H9 (cell line): ENCODE measurements around the gene RAPGEF3. TPM values are rescaled to one million over a fixed set of nuclear protein-coding genes. Genes with fewer than 3 reads are reported as not detected.

Source experiments
- DNase-seq: peaks from one replicate; pipeline ENCODE4 v3.0.0-alpha.2; 2017
- H2AFZ ChIP-seq: one replicate; pipeline ENCODE4 v1.6.1; 2013; ENCODE audit warnings: mild to moderate bottlenecking, low read length, control low read depth, moderate library complexity
- H2AK5ac ChIP-seq: 2 replicates; pipeline ENCODE4 v1.6.1; 2013; ENCODE audit warnings: low read length, control low read depth, mixed read lengths; ENCODE audit not compliant: insufficient read length
- H2BK120ac ChIP-seq: one replicate; pipeline ENCODE4 v1.6.1; 2013; ENCODE audit warnings: low read depth, mild to moderate bottlenecking, low read length, control low read depth, inconsistent platforms; ENCODE audit not compliant: poor library complexity, severe bottlenecking
- H2BK12ac ChIP-seq: 2 replicates; pipeline ENCODE4 v1.6.1; 2013; ENCODE audit warnings: low read length, control low read depth, mixed read lengths, low read depth; ENCODE audit not compliant: insufficient read length
- H2BK15ac ChIP-seq: 2 replicates; pipeline ENCODE4 v1.6.1; 2013; ENCODE audit warnings: low read depth, low read length, control low read depth
- H2BK20ac ChIP-seq: one replicate; pipeline ENCODE4 v1.6.1; 2013; ENCODE audit warnings: low read depth, mild to moderate bottlenecking, low read length, control low read depth, inconsistent platforms; ENCODE audit not compliant: poor library complexity, severe bottlenecking
- H2BK5ac ChIP-seq: 2 replicates; pipeline ENCODE4 v1.6.1; 2013; ENCODE audit warnings: low read length, control low read depth, mixed read lengths; ENCODE audit not compliant: insufficient read length
- H3K14ac ChIP-seq: 2 replicates; pipeline ENCODE4 v1.6.1; 2013; ENCODE audit warnings: low read length, control low read depth; ENCODE audit not compliant: insufficient read depth
- H3K18ac ChIP-seq: 2 replicates; pipeline ENCODE4 v1.6.1; 2013; ENCODE audit warnings: low read depth, mild to moderate bottlenecking, mixed read lengths, low read length, control low read depth; ENCODE audit not compliant: insufficient read length
- H3K23ac ChIP-seq: 2 replicates; pipeline ENCODE4 v1.6.1; 2013; ENCODE audit warnings: low read length, control low read depth, mixed read lengths, low read depth; ENCODE audit not compliant: insufficient read length
- H3K23me2 ChIP-seq: 2 replicates; pipeline ENCODE4 v1.6.1; 2013; ENCODE audit warnings: low read depth, mild to moderate bottlenecking, mixed read lengths, low read length, control low read depth; ENCODE audit not compliant: insufficient read length, poor library complexity, severe bottlenecking
- H3K27ac ChIP-seq: 2 replicates; pipeline ENCODE4 v1.5.1; 2013; ENCODE audit warnings: low read length, control low read depth, mixed read lengths, low read depth; ENCODE audit not compliant: insufficient read length
- H3K27me3 ChIP-seq: 2 replicates; pipeline ENCODE4 v1.6.1; 2013; ENCODE audit warnings: low read length, control low read depth, inconsistent platforms; ENCODE audit not compliant: insufficient read depth
- H3K4ac ChIP-seq: 2 replicates; pipeline ENCODE4 v1.6.1; 2013; ENCODE audit warnings: low read depth, mild to moderate bottlenecking, control low read depth, inconsistent platforms, low read length, moderate library complexity
- H3K4me1 ChIP-seq: 2 replicates; pipeline ENCODE4 v1.6.1; 2013; ENCODE audit warnings: low read length, control low read depth, inconsistent platforms; ENCODE audit not compliant: insufficient read depth
- H3K4me2 ChIP-seq: 2 replicates; pipeline ENCODE4 v1.6.1; 2013; ENCODE audit warnings: low read length, control low read depth, mixed read lengths; ENCODE audit not compliant: insufficient read length, insufficient read depth
- H3K56ac ChIP-seq: 2 replicates; pipeline ENCODE4 v1.6.1; 2013; ENCODE audit warnings: low read depth, mild to moderate bottlenecking, mixed read lengths, low read length, control low read depth; ENCODE audit not compliant: insufficient read length
- H3K79me1 ChIP-seq: 2 replicates; pipeline ENCODE4 v1.6.1; 2013; ENCODE audit warnings: low read depth, mild to moderate bottlenecking, moderate library complexity, low read length, control low read depth, inconsistent platforms; ENCODE audit not compliant: insufficient read depth, poor library complexity, severe bottlenecking
- H3K79me2 ChIP-seq: 2 replicates; pipeline ENCODE4 v1.6.1; 2013; ENCODE audit warnings: low read length, control low read depth, inconsistent platforms; ENCODE audit not compliant: insufficient read depth
- H3K9ac ChIP-seq: 2 replicates; pipeline ENCODE4 v1.6.1; 2013; ENCODE audit warnings: low read length, control low read depth, mixed read lengths; ENCODE audit not compliant: insufficient read length; ENCODE audit errors: extremely low read depth
- H3K9me3 ChIP-seq: one replicate; pipeline ENCODE4 v1.6.1; 2013; ENCODE audit warnings: low read depth, low read length, inconsistent platforms; ENCODE audit not compliant: control insufficient read depth
- H3T11ph ChIP-seq: one replicate; pipeline ENCODE4 v1.6.1; 2013; ENCODE audit warnings: mild to moderate bottlenecking, low read length, control low read depth, inconsistent platforms
- H4K20me1 ChIP-seq: one replicate; pipeline ENCODE4 v1.6.1; 2013; ENCODE audit not compliant: control insufficient read depth, insufficient read length, insufficient read depth
- H4K5ac ChIP-seq: 2 replicates; pipeline ENCODE4 v1.6.1; 2013; ENCODE audit warnings: low read depth, mild to moderate bottlenecking, mixed read lengths, low read length, control low read depth; ENCODE audit not compliant: insufficient read length
- H4K8ac ChIP-seq: replicated peaks from 2 replicates; pipeline ENCODE4 v1.6.1; 2013; ENCODE audit warnings: low read length, control low read depth, mixed read lengths, low read depth; ENCODE audit not compliant: insufficient read length
- H4K91ac ChIP-seq: 2 replicates; pipeline ENCODE4 v1.6.1; 2013; ENCODE audit warnings: low read depth, mild to moderate bottlenecking, moderate library complexity, mixed read lengths, low read length, control low read depth; ENCODE audit not compliant: insufficient read length
- H3K27ac Mint-ChIP-seq, 3 experiments: 2 replicates in 2 of 3; 3 replicates in 1 of 3; pipeline ENCODE4 v1.8.0; 2020 to 2021; ENCODE audit warnings: mixed read lengths in 3 of 3, mild to moderate bottlenecking in 1 of 3, moderate library complexity in 1 of 3
- H3K27me3 Mint-ChIP-seq: 2 replicates; pipeline ENCODE4 v1.8.0; 2021; ENCODE audit warnings: low read depth, mild to moderate bottlenecking, moderate library complexity, mixed read lengths
- H3K36me3 Mint-ChIP-seq, 3 experiments: 2 replicates in 2 of 3; 3 replicates in 1 of 3; pipeline ENCODE4 v1.8.0; 2020 to 2021; ENCODE audit warnings: low read depth in 3 of 3, mixed read lengths in 3 of 3; ENCODE audit not compliant: insufficient read depth in 1 of 3
- H3K4me1 Mint-ChIP-seq, 2 experiments: 2 replicates each; pipeline ENCODE4 v1.8.0; 2020; ENCODE audit warnings: mixed read lengths in 2 of 2
- H3K4me3 Mint-ChIP-seq, 2 experiments: 2 replicates in 1 of 2; 3 replicates in 1 of 2; pipeline ENCODE4 v1.8.0; 2020 to 2021; ENCODE audit warnings: mild to moderate bottlenecking in 2 of 2, mixed read lengths in 2 of 2, moderate library complexity in 1 of 2
- H3K9me3 Mint-ChIP-seq, 2 experiments: 2 replicates in 1 of 2; 3 replicates in 1 of 2; pipeline ENCODE4 v1.8.0; 2020; ENCODE audit warnings: mild to moderate bottlenecking in 2 of 2, mixed read lengths in 2 of 2, moderate library complexity in 1 of 2
- WGBS: extraction: QIAGEN DNeasy Blood & Tissue Kit; methylation state at CpG from one replicate; pipeline ENCODE4 v1.1.7; 2013; ENCODE audit warnings: missing lambda C conversion rate, low lambda C conversion rate, mixed read lengths; ENCODE audit not compliant: insufficient read length; ENCODE audit errors: extremely low coverage; 5-methylcytosine and 5-hydroxymethylcytosine counted together
- total RNA-seq: library from RNA; stranded (reverse); gene quantifications from 2 replicates; pipeline ENCODE4 v1.2.1, GENCODE V29; 2021
- TF ChIP-seq, protein P1 (sequence below): fragments of 200-600 bp; sonication (generic); conservative IDR thresholded peaks from 3 replicates; pipeline ENCODE4 v1.8.0; 2021; ENCODE audit warnings: antibody characterized with exemption, mild to moderate bottlenecking

Gene RAPGEF3
- total RNA-seq, 1 experiment from 2014 or later: 7.4 TPM

DNA sequence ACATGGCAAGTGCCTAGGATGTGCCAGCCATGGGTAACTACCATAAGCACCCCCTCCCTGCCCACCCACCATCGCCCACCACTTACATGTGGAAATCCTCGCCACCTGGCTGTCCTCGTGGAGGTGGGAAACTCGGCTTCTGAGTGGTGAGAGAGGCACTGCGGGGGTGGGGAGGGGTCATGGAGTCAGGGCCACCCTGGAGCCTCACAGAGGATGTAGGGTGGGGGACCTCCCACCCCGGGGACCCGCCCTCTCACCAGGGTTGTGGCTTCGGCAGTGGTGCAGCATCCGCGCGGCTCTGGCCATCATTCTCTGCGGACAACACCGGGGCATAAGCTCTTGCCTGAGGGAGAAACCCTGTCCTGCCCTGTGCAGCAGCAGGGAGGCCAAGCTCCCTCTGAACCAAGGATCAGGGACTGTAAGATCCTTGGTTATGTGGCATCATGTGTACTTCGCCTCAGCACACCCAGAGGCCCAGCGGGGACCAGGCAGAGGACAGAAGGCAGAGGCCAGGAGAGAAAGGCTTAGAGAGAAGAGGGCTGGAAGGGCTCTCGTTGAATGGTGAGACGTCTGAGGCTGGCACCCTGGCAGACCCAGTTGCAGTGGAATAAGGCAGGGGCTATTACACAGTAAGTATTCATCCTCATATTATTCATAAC is 20.6 kb downstream of the RAPGEF3 start:
- Mint-ChIP-seq H3K27ac (no peak overlapping the region), H3K27me3 (peaks cover 4% of the 10 kb centered on the region), H3K36me3 (no peaks in the 10 kb centered on the region; a peak in 1 of 7 replicates), H3K9me3 (no peaks in the 10 kb centered on the region), H3K4me1 (peaks cover 21 to 37% of the 10 kb centered on the region in 2 experiments), H3K4me3 (no peak overlapping the region)
- Histone ChIP-seq H4K91ac (no peak overlapping the region), H4K8ac (no peak overlapping the region), H3K4me2 (no peak overlapping the region), H3K18ac (no peak overlapping the region), H2BK12ac (no peak overlapping the region), H3K56ac (no peak overlapping the region), H3K9ac (no peak overlapping the region), H2AK5ac (no peak overlapping the region), H3K27me3 (no peaks in the 10 kb centered on the region), H3K79me2 (no peaks in the 10 kb centered on the region), H3K27ac (no peak overlapping the region), H3T11ph (no peak overlapping the region), H3K14ac (no peak overlapping the region), H3K23ac (no peak overlapping the region), H2BK5ac (no peak overlapping the region), H2BK15ac (no peak overlapping the region), H4K20me1 (no peaks in the 10 kb centered on the region), H2BK20ac (no peak overlapping the region), H3K9me3 (no peaks in the 10 kb centered on the region), H3K23me2 (no peaks in the 10 kb centered on the region), H2BK120ac (no peak overlapping the region), H3K79me1 (no peaks in the 10 kb centered on the region), H3K4me1 (peaks cover 3% of the 10 kb centered on the region; the same call in 1 of the 2 replicates), H4K5ac (no peak overlapping the region), H3K4ac (no peak overlapping the region), H2AFZ (no peak overlapping the region)
- DNase-seq: no peak
- TF ChIP-seq, protein P1, sequence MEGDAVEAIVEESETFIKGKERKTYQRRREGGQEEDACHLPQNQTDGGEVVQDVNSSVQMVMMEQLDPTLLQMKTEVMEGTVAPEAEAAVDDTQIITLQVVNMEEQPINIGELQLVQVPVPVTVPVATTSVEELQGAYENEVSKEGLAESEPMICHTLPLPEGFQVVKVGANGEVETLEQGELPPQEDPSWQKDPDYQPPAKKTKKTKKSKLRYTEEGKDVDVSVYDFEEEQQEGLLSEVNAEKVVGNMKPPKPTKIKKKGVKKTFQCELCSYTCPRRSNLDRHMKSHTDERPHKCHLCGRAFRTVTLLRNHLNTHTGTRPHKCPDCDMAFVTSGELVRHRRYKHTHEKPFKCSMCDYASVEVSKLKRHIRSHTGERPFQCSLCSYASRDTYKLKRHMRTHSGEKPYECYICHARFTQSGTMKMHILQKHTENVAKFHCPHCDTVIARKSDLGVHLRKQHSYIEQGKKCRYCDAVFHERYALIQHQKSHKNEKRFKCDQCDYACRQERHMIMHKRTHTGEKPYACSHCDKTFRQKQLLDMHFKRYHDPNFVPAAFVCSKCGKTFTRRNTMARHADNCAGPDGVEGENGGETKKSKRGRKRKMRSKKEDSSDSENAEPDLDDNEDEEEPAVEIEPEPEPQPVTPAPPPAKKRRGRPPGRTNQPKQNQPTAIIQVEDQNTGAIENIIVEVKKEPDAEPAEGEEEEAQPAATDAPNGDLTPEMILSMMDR: no peak
- WGBS: no CpG with 5 or more reads among the region's 17 CpGs
